B cell (primary cell): Measurements from ENCODE around the gene GNAI3.

ENCODE experiments used
- EZH2 ChIP-seq: IDR thresholded peaks from 2 replicates; pipeline ENCODE4 v1.6.1; 2012; ENCODE audit warnings: borderline replicate concordance, low read depth, mild to moderate bottlenecking, moderate library complexity, low read length; ENCODE audit not compliant: insufficient read depth, poor library complexity, severe bottlenecking
- TF ChIP-seq, protein P1 (sequence below): fragments of 200-600 bp; IDR thresholded peaks from one replicate; pipeline ENCODE4 v1.8.0; 2022; ENCODE audit warnings: antibody characterized with exemption, mild to moderate bottlenecking

DNA sequence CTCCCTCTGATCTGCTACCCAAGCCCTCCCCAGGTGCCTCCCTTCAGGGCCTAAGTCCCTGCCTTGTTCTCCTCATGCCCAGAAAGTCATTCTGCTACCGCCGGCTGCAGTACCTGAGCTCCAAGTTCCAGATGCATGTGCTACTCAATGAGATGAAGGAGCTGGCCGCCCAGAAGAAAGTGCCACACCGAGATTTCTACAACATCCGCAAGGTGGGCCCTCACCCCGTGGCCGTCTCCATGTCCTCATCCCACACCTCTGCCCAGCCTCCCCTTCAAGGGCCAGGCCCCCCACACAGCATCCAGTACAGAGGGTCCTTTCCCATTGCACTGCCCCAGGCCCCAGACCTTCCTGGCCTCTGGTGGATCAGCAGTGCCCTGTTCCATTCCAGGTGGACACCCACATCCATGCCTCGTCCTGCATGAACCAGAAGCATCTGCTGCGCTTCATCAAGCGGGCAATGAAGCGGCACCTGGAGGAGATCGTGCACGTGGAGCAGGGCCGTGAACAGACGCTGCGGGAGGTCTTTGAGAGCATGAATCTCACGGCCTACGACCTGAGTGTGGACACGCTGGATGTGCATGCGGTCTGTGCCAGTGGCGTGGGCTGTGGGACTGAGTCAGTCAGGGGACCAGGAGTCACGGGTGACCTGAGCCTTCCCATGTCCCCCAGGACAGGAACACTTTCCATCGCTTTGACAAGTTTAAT, 79.4 kb downstream of the GNAI3 start:
- TF ChIP-seq EZH2, result no peak
- TF ChIP-seq, protein P1, sequence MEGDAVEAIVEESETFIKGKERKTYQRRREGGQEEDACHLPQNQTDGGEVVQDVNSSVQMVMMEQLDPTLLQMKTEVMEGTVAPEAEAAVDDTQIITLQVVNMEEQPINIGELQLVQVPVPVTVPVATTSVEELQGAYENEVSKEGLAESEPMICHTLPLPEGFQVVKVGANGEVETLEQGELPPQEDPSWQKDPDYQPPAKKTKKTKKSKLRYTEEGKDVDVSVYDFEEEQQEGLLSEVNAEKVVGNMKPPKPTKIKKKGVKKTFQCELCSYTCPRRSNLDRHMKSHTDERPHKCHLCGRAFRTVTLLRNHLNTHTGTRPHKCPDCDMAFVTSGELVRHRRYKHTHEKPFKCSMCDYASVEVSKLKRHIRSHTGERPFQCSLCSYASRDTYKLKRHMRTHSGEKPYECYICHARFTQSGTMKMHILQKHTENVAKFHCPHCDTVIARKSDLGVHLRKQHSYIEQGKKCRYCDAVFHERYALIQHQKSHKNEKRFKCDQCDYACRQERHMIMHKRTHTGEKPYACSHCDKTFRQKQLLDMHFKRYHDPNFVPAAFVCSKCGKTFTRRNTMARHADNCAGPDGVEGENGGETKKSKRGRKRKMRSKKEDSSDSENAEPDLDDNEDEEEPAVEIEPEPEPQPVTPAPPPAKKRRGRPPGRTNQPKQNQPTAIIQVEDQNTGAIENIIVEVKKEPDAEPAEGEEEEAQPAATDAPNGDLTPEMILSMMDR, result no peak
